Colon (tissue), 2 donors: ENCODE results near the gene WDR88.
"Not testable (repeated sequence)": the region's sequence is repeated elsewhere in the genome, so short reads cannot be mapped to it uniquely, and the experiment has no call there.

Experiments
- FAIRE-seq: peaks from 2 replicates; lab custom pipeline; 2012; peaks lifted over from hg19 to GRCh38; lab: Jason Lieb, UNC
- donor health status: control.
- donor health status: control.

Gene WDR88, protein sequence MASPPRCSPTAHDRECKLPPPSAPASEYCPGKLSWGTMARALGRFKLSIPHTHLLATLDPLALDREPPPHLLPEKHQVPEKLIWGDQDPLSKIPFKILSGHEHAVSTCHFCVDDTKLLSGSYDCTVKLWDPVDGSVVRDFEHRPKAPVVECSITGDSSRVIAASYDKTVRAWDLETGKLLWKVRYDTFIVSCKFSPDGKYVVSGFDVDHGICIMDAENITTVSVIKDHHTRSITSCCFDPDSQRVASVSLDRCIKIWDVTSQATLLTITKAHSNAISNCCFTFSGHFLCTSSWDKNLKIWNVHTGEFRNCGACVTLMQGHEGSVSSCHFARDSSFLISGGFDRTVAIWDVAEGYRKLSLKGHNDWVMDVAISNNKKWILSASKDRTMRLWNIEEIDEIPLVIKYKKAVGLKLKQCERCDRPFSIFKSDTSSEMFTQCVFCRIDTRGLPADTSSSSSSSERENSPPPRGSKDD

DNA sequence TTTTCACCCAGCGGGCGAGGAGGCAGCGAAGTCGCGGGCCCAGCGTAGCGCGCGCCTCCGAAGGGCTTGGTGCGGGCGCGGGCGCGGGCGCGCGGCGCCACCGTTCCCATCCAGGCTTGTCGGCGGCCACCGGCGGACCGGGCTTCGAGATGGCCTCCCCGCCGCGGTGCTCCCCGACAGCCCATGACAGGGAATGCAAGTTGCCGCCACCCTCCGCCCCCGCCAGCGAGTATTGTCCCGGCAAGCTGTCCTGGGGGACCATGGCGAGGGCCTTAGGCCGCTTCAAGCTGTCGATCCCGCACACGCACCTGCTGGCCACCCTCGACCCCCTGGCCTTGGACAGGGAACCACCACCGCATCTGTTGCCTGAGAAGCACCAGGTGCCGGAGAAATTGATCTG lies at the start of gene WDR88:
WDR88 (plus strand) TSS at position 94 of the 400 bp plus-strand sequence; CDS start at position 150, 56 bp downstream.
- no peak for FAIRE-seq

DNA sequence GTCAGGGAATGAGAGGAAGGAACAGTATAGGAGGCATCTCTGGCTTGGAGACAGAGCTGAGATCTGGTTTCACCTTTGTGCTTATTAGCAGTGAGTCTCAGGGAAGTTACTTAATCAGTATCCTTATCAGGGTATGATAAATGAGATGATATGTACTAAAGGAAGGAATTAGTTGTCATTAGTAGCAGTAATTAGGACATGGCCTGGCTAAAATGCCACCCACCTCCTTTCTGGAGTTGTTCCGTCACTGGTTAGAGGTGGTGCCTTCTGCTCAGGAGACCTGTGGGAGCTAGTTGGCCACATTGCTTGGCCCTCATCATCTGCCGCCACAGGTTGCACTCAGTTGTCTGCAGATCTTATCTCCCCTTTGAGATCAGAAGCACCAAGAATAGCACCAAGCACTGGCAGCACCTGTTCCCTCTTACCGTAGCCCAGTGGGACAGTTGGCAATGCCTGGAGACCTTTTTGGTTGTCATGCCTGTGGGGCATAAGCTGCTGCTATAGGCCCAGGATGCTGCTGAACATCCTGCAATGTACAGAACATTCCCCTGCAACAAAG lies 46.3 kb upstream of the WDR88 start:
- FAIRE-seq: no peak

DNA sequence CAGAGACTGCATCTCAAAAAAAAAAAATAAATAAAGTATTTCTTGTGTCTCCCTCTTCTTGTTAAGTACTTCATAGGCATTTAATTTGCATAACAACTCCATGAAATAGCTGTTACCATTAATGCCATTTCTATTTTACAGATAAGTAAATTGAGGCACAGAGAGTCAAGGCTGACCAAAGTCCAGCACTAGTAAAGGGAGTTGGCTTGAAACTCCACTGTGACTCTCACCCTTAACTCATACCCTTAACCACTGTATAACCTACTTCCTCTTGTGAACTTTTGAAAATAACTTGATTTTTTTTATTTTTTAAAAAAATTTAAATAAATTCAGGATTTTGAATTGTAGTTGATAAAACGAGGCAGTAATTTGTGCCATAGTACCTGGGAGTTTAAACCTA lies 45.0 kb upstream of the WDR88 start:
- FAIRE-seq: no peak

DNA sequence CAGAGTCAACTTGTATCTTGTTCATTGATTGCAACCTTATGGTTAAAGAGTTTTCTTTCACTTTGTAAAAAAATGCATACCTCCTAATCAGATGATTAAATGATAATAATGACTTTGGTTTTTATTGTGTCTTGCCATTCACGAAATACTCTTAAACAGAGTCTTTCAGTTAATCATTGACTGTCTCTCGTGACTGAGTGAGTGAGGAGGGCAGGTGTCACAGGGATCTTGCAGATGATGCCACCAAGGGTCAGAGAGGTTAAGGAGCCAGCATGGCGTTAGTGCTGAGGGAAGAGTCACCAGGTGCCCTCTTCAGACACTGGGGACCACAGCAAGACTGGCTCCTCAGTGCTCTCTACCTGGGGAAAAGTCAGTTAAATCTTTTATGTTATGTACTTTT lies 42.9 kb upstream of the WDR88 start:
- FAIRE-seq: no peak

DNA sequence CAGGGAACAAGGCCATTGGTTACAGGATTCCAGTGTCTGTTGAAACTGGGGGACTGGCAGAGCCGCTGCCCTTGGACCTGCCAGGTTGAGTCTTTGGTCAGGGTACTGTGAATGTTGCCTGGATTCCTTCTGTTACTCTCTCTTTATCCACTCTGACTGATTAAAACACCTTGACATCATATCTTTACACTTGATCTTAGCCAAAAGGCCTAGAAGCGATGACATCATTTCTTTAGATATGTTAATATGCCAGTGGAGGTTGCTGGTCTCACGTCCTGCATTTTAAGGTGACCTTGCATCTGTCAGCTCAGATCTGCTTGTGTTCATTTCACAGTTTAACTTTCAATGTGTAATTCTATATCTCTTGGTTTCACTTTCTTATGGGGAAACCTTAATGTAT lies 41.7 kb upstream of the WDR88 start:
- FAIRE-seq: no peak

DNA sequence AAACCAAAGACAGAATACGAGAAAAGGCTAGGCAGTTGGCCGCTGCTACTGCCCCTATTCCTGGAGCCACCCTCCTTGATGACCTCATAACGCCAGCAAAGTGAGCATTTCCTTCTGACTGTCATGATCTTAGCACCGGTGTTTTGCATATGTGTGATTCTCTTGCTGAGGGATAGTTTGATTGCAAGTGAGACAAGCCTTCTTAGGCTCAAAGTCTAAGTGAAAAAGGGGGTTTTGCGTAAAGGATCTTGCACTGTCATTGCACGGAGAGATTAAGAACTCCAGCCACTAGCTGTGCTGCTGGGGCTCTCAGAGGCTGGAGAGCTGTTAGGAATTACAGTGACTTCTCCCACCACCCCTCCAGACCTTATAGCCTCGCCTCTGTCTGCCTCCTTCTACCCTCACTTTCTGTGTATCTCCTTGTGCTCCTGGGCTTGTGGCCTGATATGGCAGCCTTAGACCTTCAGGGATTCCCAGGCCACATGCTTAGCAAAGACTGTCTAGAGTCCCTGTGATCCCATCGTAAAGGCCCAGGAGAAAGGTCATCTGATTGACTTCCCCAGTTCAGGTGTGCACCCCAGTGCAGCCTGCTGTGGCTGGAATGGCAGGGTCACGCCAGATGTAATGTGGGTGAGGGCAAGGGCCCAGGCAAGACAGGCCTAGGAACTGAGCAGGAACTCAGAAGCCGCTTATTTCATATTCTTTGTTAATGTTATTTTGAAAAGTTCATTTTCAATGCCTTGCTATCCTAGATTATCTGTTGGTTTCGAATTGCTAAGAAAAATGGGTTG lies 38.3 kb upstream of the WDR88 start:
- FAIRE-seq: no peak

DNA sequence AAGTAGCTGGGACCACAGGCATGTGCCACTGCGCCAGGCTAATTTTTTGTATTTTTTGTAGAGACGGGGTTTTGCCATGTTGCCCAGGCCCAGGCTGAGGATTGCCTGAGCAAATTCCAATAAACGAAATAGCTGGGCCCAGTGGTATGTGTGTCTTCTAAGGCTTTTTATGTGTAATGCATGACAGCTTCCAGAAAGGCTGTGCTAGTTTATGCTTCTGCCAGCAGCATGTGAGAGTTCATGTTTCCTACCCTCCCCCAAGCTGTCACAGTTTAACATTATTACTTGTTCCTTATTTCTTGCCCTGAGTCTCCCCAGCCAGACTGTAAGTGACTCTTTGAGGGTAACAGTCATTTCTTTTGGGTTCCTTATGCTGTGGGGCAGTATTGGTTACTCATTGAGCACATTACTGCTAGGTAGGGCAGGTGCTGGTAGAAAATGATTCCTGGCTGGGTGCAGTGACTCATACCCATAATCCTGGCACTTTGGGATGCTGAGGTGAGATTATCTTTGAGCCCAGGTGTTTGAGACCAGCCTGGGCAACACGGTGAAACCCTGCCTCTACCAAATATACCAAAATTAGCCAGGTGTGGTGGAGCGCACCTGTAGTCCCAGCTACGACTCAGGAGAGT lies 37.4 kb upstream of the WDR88 start:
- no peak for FAIRE-seq

DNA sequence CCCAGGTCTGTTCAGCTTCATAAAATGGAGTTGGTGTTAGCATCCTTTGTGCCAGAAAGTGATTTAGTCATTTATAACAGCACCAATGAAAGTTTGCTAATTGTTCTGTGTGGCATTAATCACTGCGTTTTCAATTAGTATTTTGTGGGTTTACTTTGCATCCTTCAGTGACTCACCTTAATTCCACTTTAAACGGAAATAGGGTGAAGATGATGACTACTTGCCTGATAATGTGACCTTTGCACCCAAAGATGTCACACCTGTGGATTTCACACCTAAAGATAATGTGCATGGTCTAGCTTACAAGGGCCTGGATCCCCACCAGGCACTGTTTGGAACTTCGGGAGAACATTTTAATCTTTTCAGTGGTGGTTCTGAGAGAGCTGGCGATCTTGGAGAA lies 35.9 kb upstream of the WDR88 start:
- FAIRE-seq: no peak

DNA sequence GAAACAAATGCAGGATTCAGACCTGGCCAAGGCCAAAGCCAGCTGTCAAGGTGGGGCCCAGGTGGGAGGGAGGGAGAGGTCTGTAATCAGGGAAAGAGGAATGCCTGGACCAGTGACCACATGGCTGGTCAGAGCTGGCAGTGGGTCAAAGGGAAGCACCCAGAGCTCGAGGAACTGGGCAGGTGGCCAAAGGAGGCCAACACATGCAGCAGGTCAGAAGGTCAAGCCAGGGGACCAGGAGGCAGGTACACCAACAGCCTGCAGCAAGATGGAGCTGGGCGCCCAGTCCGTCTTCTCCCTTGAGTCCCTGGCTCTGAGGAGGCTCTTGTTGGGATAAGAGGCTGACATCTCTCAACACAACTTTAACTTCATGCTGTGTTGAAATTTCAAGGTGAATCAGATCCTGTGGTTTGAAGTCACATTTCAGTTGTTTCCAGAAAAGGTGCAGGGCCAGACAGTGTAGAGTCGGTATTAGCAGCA lies 33.8 kb upstream of the WDR88 start:
- FAIRE-seq: no peak

DNA sequence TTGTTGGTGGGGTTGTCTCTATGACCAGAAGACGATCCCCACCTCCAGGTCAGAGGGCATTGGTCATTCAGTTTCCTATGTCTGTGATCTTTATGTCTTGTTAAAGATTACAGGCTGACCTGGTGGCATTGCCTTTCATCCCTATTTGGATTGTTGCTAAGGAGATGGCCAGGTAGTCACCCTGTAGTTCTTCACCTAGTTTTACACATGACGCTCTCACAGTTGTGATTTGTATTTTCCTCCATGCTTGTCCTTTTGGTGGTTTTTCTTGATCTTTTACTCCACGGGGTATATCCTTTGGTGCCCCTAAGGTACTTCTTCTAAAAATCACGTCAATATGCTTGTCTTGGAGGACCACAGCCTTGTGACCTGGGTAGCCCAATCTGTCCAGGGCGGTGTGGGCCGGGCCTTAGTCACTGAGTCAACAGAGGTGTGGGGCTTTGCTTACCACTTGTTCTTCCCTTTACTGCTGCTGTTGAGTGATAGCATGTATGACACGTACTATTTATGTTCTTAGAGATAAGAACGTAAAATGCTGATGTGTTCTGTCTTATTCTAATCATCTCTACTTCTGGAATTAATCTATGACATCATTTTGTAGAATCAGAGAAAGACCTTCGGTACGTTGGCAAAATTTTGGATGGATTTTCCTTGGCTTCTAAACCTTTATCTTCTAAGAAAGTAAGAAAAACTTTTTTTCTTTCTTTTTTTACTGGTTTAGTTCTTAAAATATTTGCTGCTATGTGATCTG lies 30.8 kb upstream of the WDR88 start:
- peak; percentile 55 for FAIRE-seq

DNA sequence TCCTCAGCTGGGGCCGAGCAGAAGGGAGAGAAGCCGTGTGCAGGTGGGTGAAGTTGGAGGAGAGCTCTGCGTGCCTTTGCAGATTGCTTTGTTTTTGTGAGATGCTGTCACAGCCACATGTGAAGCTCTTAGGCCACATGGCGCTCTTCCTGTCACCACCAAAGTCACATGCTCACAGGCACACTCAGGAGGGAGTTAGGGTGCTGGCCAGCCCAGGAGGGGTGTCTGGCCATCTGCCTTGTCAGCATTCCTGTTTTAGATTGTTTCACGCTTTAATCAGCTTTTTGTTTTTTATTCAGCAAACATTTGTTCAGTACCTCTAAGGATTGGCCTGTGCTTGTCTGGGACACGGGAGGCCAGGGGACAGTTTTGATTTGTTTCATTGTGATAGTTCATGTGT lies 29.0 kb upstream of the WDR88 start:
- no peak for FAIRE-seq

DNA sequence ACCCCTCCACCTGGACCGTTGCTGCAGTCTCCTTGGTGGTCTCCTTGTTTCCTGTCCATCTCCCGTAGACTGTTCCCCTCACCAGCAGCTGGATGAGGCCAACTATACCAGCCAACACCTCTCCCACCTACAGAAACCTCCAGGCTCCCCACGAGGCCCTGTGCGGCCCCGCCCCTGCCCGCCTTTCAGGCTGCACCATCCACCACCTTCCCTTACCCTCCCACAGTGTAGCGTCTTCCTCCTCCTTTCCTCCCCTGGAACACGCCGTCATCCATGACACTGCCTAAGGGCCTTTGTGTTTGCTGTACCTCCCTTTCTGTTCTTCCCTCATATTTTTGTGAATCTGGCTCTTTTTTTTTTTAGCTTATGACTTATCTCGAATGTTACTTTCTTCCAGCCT lies 23.8 kb upstream of the WDR88 start:
- FAIRE-seq: no peak

DNA sequence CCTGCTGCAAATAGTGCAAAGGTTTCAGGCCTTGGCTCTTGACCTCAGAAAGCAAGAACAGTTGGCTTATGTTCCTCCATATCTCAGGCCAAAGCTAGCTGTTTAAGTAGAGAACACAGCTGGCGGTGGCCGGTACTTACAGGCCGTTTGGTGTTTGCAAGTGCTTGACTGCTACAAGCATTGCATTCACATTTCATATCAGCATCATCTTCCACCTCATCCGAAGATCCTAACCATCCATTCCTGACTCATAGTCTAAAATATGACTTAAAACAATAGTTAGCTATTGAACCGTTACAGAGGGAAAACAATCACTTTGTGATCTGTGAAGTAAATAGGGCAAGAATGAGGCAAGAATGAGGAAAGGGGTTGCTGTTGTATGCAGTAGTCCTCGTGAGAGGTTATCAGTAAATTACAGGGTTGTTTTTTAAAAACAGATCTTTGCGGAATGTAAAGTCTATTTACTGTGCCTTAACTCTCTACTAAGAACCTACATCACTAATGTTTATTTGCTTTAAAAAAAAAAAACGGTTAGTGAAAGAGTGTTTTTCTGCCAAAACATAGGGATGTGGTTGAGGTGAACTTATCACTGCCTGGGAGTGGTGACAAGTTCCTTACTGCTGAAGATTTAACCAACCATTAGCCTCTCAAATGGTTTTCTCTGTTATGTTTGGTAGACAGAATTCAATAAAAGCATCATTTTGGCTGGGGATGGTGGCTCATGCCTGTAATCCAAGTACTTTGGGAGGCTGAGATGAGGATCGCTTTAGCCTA lies 21.6 kb upstream of the WDR88 start:
- FAIRE-seq: no peak

DNA sequence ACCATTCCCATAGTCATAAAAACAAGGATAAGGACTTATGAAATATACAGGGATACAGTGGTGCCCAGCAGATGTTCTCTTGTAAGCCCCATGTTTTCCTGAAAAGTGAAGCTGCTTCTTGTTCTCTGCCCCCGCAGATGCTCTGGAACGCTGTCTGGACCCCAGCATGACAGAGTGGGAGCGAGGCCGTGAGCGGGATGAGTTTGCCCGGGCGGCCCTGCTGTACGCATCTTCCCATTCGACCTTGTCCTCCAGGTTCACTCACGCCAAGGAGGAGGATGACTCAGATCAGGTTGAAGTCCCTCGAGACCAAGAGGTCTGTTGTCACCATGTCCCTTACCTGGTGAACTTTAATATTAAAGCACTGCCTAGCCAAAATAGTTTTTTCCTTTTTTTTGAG lies 20.3 kb upstream of the WDR88 start:
- no peak for FAIRE-seq

DNA sequence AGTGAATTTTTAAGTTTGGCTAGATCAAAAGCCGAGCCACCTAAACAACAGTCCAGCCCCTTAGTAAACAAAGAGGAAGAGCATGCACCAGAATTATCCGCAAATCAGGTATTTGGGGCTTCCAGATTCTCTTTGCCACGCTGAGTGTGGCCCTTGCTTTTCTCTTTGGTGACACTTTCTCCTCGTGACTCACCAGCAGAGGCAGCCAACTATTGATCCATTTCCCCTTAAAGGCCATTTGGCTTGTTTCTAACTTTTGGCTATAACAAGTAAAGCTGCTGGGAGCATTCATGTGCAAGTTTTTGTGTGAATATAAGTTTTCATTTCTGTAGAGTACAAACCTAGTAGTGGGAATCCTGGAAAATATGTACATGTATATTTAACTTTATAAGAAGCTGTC lies 17.6 kb upstream of the WDR88 start:
- no peak for FAIRE-seq

DNA sequence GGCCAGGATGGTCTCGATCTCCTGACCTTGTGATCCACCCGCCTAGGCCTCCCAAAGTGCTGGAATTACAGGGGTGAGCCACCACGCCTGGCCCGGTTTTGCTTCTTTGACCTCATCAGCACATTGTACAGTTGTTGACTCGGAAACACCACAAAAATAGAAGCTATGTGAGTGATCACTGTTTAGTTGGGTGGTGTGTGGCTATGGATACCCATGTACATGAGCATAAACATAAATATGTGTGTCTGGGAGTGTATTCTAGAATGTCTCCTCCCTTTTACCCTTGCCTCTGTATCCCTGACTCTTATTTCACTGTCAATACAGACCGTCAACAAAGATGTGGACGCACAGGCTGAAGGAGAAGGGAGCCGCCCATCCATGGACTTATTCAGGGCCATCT lies 14.4 kb upstream of the WDR88 start:
- FAIRE-seq: no peak

DNA sequence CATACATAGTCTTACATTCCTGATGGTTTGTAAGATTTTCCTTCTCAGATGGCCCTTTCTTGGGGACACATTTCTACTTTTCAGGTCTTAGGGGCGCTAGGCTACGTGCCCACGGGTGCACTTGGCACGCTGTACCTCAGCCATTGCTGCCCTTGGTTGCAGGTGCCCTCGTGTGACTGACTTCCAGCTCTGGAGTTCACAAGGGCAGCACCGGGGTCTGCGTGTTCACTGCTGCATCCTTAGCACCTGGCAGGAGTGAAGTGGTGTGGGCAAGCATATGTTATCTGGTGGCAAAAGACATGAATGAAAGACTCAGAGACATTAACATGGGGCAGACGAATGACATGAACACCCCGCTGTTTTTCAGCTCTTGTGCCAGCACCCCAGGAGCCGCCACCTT lies 13.3 kb upstream of the WDR88 start:
- FAIRE-seq: no peak

DNA sequence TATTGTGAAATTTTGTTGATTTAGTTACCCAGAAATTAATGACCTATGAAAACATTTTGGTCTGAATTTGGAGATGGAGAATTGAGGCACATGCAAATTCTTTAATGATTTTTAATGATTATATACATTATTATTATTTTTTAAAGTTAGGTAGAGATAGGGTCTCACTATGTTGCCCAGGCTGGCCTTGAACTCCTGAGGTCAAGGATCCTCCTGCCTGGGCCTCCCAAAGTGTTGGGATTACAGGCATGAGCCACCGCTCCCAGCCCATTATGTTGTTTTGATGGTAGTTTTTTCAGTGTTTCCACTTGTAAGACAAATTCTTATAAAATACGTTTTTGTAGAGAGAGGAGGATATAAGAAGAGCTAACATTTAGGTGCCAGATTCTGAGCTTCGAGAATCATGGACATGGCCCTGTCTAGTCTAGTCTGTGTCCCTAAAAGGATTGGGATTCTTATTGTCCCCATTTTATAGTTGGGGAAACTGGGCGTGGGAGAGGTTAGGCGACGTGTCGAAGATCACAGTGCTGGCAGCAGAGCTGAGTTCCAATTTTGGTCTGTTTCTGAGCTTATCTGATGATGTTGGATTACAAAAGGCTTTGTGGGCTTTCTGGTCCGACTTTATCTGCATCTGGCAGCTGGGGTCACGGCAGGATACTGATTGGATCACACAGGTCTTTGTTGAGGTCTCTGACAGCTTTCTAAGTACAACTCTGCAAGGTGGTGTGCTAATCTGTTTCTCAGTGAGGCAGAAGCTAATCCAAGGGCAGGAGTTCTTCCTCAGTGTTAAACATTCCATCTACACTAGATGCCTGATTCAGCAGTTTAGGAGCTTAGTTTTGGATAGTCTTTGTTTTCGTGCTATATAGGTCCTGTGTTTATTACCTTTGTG lies 7.5 kb upstream of the WDR88 start:
- FAIRE-seq: no peak

DNA sequence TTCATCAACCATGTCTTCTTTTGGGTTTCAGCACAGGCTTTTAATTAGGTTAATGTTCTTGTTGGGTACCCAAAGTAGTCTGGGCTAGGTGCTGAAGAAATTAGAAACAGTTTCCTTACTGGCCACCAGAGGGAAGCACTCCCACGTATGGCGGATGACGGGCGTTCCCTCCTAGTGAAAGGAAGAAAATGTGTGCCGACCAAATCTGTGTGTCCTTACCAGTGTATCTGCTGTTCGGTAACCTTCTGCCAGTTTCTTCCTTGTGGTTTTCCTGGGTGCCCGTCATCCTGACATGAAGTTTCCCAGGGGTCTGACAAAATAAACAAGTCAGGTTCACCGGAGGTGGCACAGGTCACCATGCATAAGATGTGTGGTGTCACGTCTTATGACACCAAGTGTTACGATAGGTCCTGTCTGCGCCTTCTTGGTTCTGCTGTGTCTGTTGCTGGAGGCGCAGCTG lies 6.0 kb upstream of the WDR88 start:
- FAIRE-seq: no peak

DNA sequence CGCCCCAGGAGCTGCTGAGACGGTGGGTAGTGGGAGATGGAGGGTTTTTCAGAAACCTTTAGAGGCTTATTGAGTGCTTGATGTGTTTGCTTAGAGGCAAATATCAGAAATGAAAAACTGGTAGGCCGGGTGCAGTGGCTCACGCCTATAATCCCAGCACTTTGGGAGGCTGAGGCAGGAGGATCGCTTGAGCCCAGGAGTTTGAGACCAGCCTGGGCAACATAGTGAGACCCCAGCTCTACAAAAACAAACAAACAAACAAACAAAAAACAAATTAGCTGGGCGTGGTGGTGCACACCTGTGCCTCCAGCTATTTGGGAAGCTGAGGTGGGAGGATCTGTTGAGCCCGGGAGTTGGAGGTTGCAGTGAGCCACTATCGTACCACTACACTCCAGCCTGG lies 5.2 kb upstream of the WDR88 start:
- not testable (repeated sequence) for FAIRE-seq
